Measurements from ENCODE around the gene CFAP100.

The CFAP100 gene

DNA sequence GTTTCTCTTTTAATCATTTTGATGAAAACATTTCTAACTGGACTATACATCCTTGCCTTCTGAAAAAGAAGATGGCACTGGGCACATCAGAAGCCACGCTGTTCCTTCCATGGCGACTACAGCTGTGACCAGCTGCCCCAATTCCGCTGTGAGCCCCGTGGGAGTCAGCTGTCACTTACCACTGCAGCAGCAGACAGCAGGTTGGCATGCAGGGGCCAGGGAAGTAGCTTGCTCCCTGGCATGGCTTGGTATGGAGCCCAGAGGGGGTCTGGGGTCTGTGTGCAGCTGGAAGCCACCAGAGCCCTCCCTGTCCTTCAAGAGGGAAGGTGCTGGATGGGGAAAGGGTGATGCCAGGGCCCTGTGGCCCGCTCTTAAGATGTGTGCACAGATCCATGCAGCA is 85.5 kb downstream of the CFAP100 start:
- Histone ChIP-seq H3K27ac (no peak overlapping the region), H3K4me3 (ENCODE audit: low read depth in 1 of 2, low read length in 1 of 2) (no peak overlapping the region), H3K36me3 (no peaks in the 10 kb centered on the region), H3K9me3 (no peaks in the 10 kb centered on the region), H3K27me3 (no peaks in the 10 kb centered on the region), H3K4me1 (ENCODE audit: control insufficient read depth in 1 of 2, insufficient read depth in 1 of 2, low read depth in 1 of 2, low read length in 1 of 2) (peaks cover 25 to 31% of the 10 kb centered on the region in 2 experiments)
- TF ChIP-seq, protein P1, sequence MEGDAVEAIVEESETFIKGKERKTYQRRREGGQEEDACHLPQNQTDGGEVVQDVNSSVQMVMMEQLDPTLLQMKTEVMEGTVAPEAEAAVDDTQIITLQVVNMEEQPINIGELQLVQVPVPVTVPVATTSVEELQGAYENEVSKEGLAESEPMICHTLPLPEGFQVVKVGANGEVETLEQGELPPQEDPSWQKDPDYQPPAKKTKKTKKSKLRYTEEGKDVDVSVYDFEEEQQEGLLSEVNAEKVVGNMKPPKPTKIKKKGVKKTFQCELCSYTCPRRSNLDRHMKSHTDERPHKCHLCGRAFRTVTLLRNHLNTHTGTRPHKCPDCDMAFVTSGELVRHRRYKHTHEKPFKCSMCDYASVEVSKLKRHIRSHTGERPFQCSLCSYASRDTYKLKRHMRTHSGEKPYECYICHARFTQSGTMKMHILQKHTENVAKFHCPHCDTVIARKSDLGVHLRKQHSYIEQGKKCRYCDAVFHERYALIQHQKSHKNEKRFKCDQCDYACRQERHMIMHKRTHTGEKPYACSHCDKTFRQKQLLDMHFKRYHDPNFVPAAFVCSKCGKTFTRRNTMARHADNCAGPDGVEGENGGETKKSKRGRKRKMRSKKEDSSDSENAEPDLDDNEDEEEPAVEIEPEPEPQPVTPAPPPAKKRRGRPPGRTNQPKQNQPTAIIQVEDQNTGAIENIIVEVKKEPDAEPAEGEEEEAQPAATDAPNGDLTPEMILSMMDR (IDR thresholded peaks at IDR 0.05) = no peak

DNA sequence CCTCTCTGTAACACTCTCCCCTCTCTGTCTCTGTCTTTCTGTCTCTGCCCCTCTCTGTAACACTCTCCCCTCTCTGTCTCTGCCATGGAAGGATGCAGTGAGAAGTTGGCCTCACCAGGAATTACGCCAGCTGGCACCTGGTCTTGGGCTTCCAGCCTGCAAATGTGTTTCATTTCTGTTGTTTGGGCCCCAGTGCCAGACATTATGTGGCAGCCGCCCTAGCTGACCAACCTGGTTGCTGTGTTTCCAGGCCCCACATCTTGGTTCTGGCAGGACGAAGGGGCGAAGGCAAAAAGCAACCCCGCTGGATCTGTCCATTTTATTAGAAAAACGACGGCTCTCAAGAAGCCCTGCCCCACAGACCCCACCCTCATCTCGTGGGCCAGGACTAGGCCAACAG is 86.2 kb downstream of the CFAP100 start:
- Histone ChIP-seq H3K4me1 (ENCODE audit: control insufficient read depth in 1 of 2, insufficient read depth in 1 of 2, low read depth in 1 of 2, low read length in 1 of 2) (peaks cover 31 to 37% of the 10 kb centered on the region in 2 experiments), H3K27me3 (no peaks in the 10 kb centered on the region), H3K4me3 (ENCODE audit: low read depth in 1 of 2, low read length in 1 of 2) (no peak overlapping the region), H3K36me3 (no peaks in the 10 kb centered on the region), H3K27ac (no peak overlapping the region), H3K9me3 (no peaks in the 10 kb centered on the region)
- TF ChIP-seq, protein P1 (IDR thresholded peaks at IDR 0.05) = no peak

DNA sequence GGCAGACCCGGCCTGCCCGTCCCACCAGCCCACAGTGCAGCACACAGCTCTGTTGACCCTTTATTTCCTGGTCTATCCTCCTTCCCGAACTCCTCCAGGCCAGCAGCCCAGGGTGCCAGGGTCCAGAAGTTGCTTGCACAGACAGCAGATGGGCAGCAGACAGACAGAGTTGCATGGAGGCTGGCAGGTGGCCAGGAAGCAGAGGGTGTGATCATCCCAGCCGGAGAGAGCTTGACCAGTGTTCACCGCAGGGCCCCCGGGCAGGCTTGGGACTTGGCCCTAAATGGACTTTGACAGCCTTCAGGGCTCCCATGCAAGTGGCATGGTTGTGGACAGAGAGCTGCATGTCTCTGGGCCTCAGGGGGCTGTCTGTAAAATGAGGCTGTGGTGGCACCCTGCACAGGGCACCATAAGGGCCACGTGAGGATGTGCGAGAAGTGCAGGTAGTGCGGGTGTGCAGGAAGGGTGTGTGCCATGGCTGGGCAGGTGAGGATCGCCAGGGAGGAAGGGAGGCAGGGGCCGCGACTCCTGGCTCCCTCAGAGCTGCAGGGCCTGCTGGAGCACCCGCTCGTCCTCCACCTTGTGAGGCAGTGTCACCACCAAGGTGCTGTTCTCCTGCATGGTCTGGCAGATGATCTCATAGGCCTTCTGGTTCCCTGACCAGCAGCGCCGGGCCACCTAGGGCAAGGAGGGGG is 87.2 kb downstream of the CFAP100 start:
- no peak overlapping the region for H3K27ac ChIP-seq
- TF ChIP-seq, protein P1 (IDR thresholded peaks at IDR 0.05) = no peak
- no peaks in the 10 kb centered on the region for H3K27me3 ChIP-seq
- peaks cover 36 to 41% of the 10 kb centered on the region in 2 experiments for H3K4me1 ChIP-seq (ENCODE audit: control insufficient read depth in 1 of 2, insufficient read depth in 1 of 2, low read depth in 1 of 2, low read length in 1 of 2)
- no peak overlapping the region for H3K4me3 ChIP-seq (ENCODE audit: low read depth in 1 of 2, low read length in 1 of 2)
- no peaks in the 10 kb centered on the region for H3K36me3 ChIP-seq
- no peaks in the 10 kb centered on the region for H3K9me3 ChIP-seq

DNA sequence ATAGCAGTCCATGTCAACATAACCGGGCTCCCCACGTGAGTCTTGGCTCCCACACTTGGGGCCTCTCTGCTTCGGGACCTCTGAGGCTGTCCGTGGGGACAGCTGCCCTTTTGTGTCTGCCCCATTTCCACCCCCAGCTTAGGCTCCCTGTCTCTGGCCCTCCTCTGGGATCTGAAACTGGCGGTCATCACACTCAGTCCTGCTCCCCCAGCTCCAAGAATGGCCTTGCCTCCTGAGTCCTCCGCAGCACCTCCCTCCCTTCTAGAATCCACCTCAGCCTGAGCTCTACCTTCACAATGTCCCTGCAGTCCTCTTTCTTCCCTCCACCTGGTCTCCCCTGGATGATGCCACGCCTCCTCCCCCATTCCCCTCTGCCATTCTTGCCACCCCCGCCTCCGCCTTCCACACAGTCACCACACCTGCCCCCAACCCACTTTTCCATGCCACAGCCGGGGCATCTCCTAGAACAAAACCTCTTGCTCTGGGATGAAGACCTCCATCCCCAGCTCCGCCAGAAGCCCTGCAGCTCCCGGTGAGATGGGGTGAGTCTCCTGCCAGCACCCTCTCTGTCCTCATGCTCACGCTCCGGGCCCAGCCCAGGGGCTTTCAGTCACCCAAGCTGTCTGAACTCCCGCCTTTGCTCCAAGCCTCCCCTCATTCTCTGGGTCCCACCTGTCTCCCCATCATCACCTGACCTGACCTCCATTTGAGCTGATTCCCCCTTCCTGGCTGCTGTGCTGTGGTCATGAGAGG is 88.0 kb downstream of the CFAP100 start:
- H3K4me3 ChIP-seq (ENCODE audit: low read depth in 1 of 2, low read length in 1 of 2) = no peak overlapping the region
- H3K27me3 ChIP-seq = no peaks in the 10 kb centered on the region
- no peak overlapping the region for H3K27ac ChIP-seq
- no peaks in the 10 kb centered on the region for H3K9me3 ChIP-seq
- peaks cover 44 to 45% of the 10 kb centered on the region in 2 experiments for H3K4me1 ChIP-seq (ENCODE audit: control insufficient read depth in 1 of 2, insufficient read depth in 1 of 2, low read depth in 1 of 2, low read length in 1 of 2)
- no peaks in the 10 kb centered on the region for H3K36me3 ChIP-seq
- TF ChIP-seq, protein P1 (IDR thresholded peaks at IDR 0.05) = no peak

DNA sequence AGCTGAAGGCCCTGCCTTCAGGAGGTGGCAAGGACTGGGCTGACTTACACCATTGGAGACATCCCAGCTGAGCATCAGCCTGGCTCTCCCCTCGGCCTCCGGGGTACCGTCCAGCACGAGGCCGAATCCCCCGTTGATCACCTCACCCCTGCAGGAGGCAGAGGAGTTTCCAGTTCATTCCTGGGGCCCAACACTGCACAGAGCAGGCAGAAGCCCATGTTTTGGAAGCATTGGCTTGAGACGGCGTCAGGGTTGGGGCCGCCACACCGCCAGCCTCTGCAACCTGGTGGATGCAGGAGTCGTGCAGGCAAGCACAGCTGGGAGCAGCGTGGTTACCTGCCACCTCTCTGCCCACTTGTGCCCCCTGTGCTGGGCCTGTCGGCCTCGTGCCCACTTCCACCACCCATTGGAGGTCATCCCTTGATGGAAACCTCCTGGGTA is 88.6 kb downstream of the CFAP100 start:
- Histone ChIP-seq H3K36me3 (no peaks in the 10 kb centered on the region), H3K4me3 (ENCODE audit: low read depth in 1 of 2, low read length in 1 of 2) (no peak overlapping the region)

More for the DNA sequence above, 88.6 kb downstream of the CFAP100 start:
- peak overlapping the region; percentile 57 for H3K27ac ChIP-seq
- peaks cover 50 to 52% of the 10 kb centered on the region in 2 experiments for H3K4me1 ChIP-seq (ENCODE audit: control insufficient read depth in 1 of 2, insufficient read depth in 1 of 2, low read depth in 1 of 2, low read length in 1 of 2)
- no peaks in the 10 kb centered on the region for H3K9me3 ChIP-seq
- no peaks in the 10 kb centered on the region for H3K27me3 ChIP-seq
- TF ChIP-seq, protein P1 (IDR thresholded peaks at IDR 0.05) = no peak
